NOMO-1 (cell line): Measurements from ENCODE around the gene R3HDM4.
A peak's percentile ranks its signal among the peaks of the same experiment; 100 is the strongest.
"Not testable (repeated sequence)": the region's sequence is repeated elsewhere in the genome, so short reads cannot be mapped to it uniquely, and the experiment has no call there.

ENCODE experiments used
- DNase-seq, 2 experiments: peaks; one replicate each; lab custom pipeline; 2025; ENCODE audit not compliant: unreplicated experiment in 2 of 2; lab: John Stamatoyannopoulos, UW

R3HDM4 gene

DNA sequence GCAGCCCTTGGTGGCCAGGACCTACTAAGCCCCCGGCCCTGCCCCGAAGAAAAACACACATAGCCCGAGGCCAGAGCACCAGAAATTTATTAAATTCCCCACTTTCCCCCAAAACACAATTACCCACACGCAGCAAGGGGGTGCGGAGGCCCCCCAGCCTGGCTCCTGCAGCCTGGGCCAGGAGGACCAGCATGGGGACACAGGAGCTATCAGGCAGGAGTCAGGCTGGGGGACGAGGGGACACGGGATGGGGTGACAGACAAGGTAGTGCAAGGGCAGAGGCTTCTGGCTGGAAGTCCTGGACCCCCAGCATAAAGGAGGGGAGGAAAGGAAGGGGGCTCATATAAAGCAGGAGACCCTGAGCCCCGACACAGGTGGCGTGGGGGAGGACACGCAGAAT is 16.6 kb downstream of the R3HDM4 start:
- no peak for DNase-seq

DNA sequence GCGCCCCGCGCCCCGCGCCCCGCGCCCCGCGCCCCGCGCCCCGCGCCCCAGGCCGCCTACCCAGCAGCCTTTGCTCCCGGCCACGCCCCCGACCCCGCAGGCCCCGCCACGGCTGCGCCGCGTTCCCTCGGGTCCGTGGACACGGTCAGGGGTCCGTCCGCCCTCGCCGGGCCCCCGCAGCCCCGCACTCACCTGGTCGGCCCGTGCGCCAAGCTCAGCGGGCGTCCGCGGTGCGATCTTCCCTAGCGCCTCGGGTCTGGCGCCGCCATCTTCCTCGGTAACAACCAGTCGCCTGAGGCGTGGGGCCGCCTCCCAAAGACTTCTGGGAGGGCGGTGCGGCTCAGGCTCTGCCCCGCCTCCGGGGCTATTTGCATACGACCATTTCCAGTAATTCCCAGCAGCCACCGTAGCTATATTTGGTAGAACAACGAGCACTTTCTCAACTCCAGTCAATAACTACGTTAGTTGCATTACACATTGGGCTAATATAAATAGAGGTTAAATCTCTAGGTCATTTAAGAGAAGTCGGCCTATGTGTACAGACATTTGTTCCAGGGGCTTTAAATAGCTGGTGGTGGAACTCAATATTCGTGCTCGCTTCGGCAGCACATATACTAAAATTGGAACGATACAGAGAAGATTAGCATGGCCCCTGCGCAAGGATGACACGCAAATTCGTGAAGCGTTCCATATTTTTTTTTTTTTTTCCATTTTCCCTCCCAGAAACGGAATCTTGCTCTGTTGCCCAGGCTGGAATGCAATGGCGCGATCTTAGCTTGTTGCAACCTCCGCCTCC is 19.9 kb downstream of the R3HDM4 start, which contains the start of the genes MED16 and RNU6-9:
TSS of gene MED16 (minus strand) at position 294 of the 796 bp plus-strand sequence. CDS start 2,056 bp downstream, outside the sequence.
TSS of gene RNU6-9 (plus strand) at position 591 of the 796 bp plus-strand sequence.
- peak; percentile 84 to 94 for DNase-seq

DNA sequence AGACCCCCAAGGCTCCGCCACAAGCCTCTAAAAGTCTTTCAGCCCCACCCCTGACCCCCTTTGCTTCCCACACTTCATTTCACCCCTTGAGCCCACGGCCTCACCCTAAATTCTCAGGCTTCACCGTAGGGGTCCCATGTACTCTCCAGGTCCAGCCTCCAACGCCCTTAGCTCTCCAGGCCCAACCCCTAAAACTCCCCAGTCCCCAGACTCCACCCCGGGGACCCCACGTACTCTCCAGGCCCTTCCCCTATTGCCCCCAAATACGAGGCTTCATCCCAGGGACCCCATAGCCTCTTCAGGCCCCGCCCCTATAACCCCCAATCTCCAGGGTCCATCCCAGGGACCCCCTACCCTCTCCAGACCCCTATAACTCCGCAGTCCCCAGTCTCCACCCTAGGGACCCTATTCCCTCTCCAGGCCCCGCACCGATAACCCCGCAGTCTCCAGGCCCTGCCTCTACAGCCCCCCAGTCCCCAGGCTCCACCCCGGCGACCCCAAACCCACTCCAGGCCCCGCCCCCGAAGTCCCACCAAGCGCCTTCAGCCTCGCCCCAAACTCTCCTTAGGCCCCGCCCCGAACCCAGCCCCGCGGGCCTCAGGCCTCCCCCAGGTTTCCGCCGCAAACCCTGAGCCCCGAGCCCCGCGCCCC is 20.7 kb downstream of the R3HDM4 start:
- no peak for DNase-seq

DNA sequence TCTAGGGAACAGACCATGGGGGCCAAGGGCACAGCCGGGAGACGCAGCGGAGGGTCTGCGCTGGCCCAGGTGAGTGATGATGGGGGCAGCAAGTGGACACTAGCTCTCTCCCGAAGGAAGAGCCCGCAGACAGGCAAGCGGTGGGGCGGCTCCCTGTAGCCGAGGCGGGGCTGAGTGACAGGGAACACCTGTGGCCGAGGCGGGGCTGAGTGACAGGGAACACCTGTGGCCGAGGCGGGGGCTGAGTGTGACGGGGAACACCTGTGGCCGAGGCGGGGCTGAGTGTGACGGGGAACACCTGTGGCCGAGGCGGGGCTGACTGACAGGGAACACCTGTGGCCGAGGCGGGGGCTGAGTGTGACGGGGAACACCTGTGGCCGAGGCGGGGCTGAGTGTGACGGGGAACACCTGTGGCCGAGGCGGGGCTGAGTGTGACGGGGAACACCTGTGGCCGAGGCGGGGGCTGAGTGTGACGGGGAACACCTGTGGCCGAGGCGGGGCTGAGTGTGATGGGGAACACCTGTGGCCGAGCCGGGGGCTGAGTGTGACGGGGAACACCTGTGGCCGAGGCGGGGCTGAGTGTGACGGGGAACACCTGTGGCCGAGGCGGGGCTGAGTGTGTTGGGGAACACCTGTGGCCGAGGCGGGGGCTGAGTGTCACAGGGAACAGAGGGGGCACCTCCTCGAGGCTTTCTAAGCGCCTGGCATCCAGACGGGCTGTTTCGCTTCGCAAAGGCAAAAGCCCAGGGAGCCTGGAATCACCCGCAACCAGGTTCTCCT is 21.4 kb downstream of the R3HDM4 start:
- DNase-seq, result not testable (repeated sequence)

DNA sequence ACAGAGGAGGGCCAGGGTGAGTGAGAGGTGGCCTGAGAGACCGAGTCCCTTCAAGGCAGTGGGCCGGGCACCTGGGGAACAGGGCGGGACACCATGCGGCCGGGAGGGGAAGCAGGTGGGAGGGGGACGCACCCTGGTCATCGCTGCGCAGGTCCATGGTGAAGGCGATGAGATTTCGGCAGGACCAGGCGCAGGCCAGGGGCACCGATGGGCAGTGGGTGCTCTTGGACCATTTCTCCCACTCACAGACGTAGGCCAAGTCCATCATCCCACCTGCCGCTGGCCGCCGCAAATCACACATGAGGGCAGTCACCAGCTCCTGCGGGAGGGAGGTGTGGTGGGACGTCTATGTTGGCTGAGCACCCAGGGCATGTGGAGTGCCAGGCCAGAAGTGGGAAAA is 22.2 kb downstream of the R3HDM4 start:
- DNase-seq, result no peak

DNA sequence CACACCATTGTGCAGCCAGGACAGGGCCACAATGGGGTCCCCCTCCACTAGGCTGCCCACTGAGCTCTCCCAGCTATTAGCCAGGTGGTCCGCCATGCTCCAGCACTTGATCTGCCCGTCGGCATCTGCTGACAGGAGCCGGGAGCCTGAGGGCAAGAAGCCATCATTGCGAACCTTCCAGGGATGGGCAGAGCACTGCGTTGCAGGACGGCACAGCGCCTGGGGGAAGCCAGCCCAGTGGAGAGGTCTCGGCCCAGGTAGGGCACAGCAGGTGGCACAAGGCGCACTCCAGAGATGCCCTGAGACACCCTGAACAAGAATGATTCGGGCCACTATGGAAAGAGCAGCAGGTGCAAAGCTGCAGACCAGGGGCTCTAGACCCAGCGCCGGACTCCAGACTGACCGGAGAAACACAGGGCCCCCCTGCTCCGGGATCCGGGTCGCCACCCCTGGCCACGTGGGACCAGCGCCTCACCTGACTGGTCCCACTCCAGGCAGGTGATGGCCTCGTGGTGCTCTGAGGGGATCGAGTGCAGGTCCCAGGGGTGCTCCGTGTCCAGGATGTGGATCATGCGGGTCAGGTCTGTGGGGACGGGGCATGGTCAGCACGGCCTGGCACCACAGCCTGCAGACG is 23.2 kb downstream of the R3HDM4 start:
- no peak for DNase-seq

DNA sequence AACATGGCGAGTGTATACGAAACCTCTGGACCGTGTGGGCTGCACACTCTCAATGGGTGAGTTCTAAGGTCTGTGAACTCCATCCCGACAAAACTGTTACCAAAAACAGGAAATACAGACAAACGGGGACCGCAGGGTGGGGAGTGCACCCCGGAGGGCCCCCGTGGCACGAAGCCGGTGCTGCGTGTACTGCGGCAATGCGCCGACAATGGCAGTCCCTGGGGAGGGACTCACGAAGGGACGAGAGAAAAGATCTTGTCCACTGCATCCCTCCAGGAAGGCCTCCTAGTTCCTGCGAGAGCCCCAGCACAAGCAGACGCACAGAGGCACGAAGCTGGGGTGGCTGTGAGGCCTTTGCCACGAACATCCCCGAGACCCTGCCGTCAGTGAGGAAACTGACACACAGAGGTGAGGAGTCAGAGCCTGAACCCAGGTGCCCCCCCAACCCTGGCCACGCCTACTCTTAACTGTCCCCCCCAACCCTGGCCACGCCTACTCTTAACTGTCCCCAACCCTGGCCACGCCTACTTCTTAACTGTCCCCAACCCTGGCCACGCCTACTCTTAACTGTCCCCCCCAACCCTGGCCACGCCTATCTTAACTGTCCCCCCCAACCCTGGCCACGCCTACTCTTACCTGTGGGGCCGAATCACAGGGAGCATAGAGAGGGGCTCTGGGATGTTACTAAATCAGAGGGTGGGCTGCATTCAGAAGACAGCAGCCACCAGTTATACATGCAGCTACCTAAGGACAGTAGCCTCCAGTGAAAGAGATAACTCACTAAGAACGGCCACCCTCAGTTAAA is 24.2 kb downstream of the R3HDM4 start:
- DNase-seq, result no peak

DNA sequence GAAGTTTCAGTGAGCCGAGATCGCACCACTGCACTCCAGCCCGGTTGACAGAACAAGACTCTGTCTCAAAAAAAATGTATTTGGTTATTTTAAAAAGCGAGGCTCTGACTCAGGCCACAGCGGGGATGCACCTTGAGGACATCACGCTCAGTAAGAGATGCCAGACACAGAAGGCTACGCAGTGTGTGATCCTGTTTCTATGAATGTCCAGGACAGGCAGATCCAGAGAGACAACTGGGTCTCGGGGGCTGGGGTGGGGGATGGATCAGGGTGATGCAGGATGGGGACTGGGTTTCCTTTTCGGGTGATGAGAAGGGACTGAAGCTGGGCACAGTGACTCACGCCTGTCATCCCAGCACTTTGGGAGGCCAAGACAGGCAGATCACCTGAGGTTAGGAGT is 25.4 kb downstream of the R3HDM4 start:
- DNase-seq, result no peak

DNA sequence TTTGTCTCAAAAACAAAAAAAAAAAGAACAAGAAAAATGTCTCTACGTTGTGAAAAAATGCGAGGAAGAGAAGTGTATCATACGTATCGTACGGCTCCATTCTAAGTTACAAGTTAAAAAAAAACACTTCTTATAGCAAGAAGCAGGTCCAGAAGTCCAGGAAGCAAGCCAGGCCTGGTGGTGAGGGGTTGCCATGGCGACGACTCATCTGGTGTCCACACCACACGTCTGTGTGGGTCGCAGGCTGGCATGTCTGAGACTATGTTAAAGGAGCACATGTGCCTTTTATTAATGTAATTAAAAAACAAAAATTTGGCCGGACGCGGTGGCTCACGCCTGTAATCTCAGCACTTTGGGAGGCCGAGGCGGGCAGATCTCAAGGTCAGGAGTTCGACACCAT is 25.9 kb downstream of the R3HDM4 start:
- DNase-seq, result no peak

DNA sequence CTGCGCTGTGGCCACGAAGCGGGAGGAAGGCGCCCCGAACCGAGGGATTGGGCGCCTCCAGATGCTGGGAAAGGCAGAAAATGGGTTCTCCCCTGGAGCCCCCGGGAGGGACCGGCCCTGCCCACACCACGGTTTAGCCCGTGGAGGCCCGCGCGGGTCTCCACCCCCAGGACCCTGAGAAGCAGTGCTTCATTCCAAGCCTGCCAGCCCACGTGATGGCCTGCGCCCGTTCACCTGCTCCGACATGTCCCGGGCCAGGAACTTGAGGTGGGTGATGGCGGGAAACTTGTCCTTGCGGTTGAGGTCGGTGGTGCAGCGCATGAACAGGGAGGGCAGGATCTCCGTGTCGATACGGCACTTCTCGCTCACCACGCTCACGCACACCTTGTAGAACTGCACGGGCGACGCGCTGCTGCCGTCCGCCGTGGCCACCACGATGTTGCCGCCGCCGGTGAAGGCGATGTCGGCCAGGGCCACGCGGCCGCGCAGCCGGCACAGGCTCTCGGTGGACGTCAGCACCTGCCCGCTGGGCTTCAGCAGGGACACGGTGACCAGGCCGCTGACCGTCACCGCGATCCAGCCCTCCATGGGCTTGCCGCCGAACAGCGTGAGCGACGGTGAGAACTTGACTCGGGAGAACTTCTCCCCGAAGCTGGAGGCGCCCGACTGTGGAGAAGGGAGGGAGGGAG is 27.3 kb downstream of the R3HDM4 start:
- no peak for DNase-seq

DNA sequence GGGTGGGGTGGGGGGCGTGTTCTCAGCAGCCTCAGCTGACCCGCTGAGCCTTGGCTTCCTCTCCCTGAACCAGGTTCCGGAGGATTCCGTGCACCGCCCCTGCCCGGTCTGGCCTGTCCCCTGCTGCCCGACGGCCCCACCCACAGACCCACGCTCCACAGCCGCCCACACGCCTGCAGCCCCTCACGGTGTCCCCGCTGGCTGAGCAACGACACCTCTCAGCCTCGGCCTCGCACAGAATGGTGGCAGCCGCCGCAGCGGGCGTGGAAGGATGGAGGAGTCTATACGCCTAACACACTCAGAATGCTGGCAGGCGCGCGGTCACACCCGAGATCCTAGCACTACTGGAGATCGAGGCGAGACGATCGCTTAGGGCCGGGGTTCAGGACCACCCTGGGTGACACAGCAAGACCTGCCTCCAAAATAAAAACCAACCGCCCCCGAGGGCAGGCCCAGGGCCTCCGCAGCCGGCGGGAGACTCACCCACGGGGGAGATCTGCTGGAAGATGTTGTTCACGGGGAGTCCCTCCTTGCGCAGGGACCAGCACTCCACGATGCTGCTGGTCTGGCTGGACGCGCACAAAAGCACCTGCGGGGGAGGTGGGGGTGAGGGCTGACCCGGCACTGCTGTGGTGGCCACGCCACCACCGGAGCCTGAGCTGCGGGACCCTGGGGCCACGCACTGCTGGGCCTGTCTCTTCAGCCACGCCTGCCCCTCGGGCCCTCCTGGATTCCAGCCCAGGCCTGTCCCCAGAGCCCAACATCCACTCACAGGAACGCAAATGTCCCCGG is 28.4 kb downstream of the R3HDM4 start:
- DNase-seq, result no peak

DNA sequence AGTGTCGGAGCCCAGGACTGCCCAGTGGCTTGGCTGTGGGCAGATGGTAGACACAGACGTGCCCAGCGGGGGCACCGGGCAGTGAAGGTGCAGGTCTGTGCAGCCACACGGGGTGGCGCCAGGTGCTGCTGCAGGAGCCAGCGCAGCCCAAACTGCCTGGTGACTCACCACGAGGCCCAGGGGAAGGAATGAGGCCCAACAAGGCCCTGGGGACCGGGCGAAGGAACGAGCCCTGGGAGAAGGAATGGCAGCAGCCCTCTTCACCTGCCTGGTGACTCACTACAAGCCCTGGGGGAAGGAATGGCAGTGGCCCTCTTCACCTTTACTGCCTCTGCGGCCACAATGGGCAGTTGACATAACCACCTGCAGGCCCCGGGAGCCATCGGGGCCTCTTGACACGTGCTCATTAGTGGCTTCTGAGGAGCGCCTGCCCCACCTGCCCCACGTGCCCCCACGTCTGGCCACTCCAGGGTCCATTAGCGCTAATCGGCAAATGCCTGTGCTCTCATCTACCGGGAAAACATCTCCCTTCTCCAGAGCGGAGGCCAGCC is 29.3 kb downstream of the R3HDM4 start:
- no peak for DNase-seq

DNA sequence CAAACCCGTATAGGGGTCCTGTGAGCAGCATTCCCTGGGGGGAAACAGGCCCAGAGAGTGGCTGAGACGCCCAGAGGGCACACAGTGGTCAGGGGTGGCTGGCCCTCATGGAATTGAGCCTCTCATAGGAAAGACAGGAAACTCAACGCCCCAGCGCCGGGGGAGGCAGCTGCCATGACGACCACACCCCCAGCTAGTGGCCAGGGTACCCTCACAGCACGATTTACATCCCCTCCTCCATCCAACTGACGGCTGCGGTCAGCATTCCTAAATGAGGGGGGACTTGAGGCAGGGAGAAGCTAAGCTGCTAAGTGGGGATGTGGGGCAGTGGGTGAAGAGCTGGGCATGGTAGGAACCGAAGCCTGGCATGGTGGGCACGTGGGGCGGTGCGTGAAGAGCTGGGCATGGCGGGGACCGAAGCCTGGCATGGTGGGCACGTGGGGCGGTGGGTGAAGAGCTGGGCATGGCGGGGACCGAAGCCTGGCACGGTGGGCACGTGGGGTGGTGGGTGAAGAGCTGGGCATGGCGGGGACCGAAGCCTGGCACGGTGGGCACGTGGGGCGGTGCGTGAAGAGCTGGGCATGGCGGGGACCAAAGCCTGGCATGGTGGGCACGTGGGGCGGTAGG is 30.0 kb downstream of the R3HDM4 start:
- DNase-seq, result no peak

DNA sequence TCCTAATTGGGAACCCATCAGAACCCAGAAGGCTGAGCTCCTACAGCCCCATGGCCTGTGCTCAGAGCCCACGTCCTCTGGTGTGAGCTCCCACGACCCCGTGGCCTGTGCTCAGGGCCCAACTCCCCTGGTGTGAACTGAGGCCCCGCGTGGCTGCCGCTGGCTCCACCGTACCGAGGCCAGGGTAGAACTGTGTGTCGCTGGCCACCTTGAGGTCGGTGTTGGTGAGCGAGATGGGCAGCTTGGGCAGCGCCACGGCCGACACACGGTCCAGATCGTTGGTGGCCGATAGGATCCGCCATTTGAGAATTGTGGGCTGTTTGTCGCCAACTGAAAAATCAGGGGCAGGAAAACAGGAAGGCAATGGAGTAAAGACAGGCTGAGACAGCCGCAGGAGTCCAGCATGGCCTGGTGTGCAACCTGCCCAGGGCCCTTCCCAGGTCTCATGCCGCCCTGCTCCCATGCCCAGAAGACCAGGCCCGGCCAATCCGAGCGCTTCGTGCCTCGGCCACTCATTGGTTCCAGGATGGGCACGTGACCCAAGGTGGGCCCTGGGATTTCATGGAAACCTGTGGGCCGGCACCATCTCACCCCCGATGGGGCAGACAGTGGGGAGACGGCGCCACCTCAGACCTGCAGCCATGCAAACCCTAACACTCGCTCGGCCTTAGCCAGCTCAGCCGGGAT is 31.5 kb downstream of the R3HDM4 start:
- DNase-seq, result no peak

DNA sequence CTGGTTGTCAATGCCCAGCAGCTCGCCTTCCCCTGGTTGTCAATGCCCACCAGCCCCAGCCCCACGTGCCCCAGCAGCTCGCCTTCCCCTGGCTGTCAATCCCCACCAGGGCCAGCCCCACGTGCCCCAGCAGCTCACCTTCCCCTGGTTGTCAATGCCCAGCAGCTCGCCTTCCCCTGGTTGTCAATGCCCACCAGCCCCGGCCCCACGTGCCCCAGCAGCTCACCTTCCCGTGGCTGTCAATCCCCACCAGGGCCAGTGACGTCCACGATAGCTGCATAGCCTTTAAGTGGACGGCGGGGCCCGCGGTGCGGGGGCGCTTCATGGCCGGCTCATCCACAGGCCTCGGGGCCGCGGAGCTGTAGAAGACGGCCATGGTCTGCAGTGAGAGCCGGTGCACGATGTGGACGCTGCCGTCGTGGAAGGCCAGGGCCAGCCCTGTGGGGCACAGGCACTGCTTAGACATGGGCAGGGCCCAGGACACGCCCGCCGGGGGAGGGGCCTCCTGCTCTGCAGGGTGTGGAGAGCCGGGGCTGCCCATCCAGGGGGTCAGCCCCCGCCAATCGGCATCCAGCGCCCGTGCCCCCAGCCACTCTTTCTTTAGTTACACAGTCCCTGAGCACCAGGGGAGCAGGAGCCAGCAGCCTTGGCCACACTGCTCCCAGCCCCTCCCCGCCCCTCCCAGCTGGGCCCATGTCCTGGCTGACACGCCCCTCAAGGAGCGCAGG is 33.1 kb downstream of the R3HDM4 start:
- no peak for DNase-seq

DNA sequence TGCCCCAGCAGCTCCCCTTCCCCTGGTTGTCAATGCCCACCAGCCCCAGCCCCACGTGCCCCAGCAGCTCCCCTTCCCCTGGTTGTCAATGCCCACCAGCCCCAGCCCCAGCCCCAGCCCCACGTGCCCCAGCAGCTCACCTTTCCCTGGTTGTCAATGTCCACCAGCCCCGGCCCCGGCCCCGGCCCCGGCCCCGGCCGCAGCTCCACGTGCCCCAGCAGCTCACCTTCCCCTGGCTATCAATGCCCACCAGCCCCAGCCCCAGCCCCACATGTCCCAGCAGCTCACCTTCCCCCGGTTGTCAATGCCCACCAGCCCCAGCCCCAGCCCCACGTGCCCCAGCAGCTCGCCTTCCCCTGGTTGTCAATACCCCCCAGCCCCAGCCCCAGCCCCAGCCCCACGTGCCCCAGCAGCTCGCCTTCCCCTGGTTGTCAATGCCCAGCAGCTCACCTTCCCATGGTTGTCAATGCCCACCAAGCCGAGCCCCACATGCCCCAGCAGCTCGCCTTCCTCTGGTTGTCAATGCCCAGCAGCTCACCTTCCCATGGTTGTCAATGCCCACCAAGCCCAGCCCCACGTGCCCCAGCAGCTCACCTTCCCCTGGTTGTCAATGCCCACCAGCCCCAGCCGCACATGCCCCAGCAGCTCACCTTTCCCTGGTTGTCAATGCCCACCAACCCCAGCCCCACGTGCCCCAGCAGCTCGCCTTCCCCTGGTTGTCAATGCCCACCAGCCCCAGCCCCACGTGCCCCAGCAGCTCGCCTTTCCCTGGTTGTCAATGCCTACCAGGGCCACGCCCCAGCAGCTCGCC is 34.1 kb downstream of the R3HDM4 start:
- DNase-seq, result not testable (repeated sequence)
